ENCODE results near the gene NFYC.

NFYC gene

GRCh38 chr1:40691538-40692428, at the start of gene NFYC:
Gene NFYC (plus strand): TSS chr1:40691704. CDS start chr1:40738844, 47,140 bp downstream.
- DNase-seq (ENCODE audit: low read depth), result peak; percentile 97

GRCh38 chr1:40645118-40645680, 46.3 kb upstream of the NFYC start:
- DNase-seq (ENCODE audit: low read depth), result no peak

- no peak for DNase-seq (ENCODE audit: low read depth)
Observed at GRCh38 chr1:40646315-40646714, 45.2 kb upstream of the NFYC start.

- no peak for DNase-seq (ENCODE audit: low read depth)
Observed at GRCh38 chr1:40648200-40648599, 43.3 kb upstream of the NFYC start.

- no peak for DNase-seq (ENCODE audit: low read depth)
Observed at GRCh38 chr1:40648928-40649591, 42.4 kb upstream of the NFYC start.

GRCh38 chr1:40649592-40649930, 41.9 kb upstream of the NFYC start:
- no peak for DNase-seq (ENCODE audit: low read depth)

GRCh38 chr1:40650075-40650474, 41.4 kb upstream of the NFYC start:
- no peak for DNase-seq (ENCODE audit: low read depth)

- DNase-seq (ENCODE audit: low read depth), result no peak
Observed at GRCh38 chr1:40651138-40651857, 40.2 kb upstream of the NFYC start.

GRCh38 chr1:40652468-40652867, 39.0 kb upstream of the NFYC start:
- no peak for DNase-seq (ENCODE audit: low read depth)

GRCh38 chr1:40652979-40653378, 38.5 kb upstream of the NFYC start:
- no peak for DNase-seq (ENCODE audit: low read depth)

- no peak for DNase-seq (ENCODE audit: low read depth)
Observed at GRCh38 chr1:40653851-40654537, 37.5 kb upstream of the NFYC start.

- DNase-seq (ENCODE audit: low read depth), result no peak
Observed at GRCh38 chr1:40657046-40657445, 34.5 kb upstream of the NFYC start.

GRCh38 chr1:40658751-40659648, 32.5 kb upstream of the NFYC start:
- no peak for DNase-seq (ENCODE audit: low read depth)

GRCh38 chr1:40659649-40659947, 31.9 kb upstream of the NFYC start:
- no peak for DNase-seq (ENCODE audit: low read depth)

GRCh38 chr1:40661678-40662077, 29.8 kb upstream of the NFYC start:
- DNase-seq (ENCODE audit: low read depth), result no peak

GRCh38 chr1:40662151-40662550, 29.4 kb upstream of the NFYC start:
- no peak for DNase-seq (ENCODE audit: low read depth)

GRCh38 chr1:40662864-40663263, 28.6 kb upstream of the NFYC start:
- DNase-seq (ENCODE audit: low read depth), result no peak

GRCh38 chr1:40663324-40664166, 28.0 kb upstream of the NFYC start:
- DNase-seq (ENCODE audit: low read depth), result no peak

GRCh38 chr1:40664167-40664537, 27.4 kb upstream of the NFYC start:
- DNase-seq (ENCODE audit: low read depth), result no peak

- no peak for DNase-seq (ENCODE audit: low read depth)
Observed at GRCh38 chr1:40664791-40665190, 26.7 kb upstream of the NFYC start.
